Activated CD4-positive, alpha-beta T cell treated with anti-CD3 and anti-CD28 coated beads, Interleukin-2, Interleukin-4, amounts not matched to agents 100 ng/mL and 50 ng/mL, durations not matched to agents 16 hours and 8 hours (primary cell): ENCODE measurements around the gene COL20A1.

ENCODE experiments used
- DNase-seq: peaks from one replicate; pipeline ENCODE4 v3.0.0-alpha.2; 2020; ENCODE audit warnings: low spot score

Gene COL20A1

DNA sequence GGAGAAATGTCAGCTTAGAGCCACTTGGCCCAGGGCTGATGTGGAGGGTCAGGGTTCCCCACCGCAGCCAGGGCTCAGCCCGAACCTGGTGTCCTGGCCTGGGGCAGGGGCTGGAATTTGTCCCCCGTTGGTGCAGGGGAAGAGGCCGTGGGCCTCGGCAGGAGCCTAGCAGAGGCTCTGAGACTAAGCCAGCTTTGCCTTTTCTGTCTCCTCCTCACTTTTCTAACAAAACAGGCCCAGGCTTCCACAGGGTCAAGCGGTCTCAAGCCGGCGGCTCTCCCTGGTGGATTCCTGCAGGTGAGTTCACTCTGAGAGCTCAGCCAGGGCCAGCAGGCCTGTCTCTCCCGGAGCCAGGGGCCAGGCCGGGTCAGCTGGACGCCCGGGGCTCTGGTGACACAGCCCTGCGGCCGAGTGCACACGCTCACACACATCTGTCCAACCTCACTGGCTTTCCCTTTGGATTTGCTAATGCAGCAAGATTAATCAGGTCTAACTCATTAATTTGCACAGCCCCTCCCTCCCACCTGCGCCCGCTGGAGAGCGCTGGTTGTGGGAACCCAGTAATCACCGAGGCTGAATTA, 71.1 kb downstream of the COL20A1 start:
- no peak for DNase-seq

DNA sequence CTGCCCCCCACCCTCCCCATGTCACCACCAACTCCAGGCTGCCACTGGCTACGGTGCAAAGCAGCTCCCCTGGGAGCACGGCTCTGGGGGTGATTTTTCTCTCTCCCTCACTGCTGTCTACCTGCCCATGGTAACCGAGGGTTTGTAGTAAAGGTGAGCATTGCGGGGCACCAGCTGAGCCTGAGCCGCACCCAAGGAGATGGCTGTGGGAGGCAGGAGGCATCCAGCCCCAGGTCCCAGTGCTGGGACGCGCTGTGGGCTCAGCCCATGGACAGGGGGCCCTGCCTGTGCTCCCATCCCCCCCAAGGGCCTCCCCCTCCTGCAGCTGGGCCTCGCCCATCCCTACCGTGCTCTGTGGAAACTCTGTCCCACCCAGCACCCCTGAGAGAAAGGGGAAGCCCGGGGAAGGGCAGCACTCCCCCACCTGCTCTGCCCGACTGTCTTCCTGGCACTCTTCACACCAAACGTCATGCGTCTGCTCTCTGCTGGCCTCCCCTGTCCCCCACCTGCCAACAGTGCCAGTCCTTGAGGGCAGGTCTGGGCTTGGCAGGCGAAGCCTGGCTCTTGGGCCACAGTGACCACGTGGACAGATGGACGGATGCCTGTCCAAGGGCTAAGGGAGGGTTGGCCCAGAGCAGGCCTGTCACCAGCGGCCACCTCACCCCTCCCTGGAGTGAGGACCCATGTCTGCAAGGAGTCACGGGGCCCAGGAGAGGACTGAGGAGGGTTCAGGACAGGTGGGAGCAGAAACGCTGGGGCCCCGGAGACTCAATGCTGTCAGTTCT, 72.0 kb downstream of the COL20A1 start:
- no peak for DNase-seq

DNA sequence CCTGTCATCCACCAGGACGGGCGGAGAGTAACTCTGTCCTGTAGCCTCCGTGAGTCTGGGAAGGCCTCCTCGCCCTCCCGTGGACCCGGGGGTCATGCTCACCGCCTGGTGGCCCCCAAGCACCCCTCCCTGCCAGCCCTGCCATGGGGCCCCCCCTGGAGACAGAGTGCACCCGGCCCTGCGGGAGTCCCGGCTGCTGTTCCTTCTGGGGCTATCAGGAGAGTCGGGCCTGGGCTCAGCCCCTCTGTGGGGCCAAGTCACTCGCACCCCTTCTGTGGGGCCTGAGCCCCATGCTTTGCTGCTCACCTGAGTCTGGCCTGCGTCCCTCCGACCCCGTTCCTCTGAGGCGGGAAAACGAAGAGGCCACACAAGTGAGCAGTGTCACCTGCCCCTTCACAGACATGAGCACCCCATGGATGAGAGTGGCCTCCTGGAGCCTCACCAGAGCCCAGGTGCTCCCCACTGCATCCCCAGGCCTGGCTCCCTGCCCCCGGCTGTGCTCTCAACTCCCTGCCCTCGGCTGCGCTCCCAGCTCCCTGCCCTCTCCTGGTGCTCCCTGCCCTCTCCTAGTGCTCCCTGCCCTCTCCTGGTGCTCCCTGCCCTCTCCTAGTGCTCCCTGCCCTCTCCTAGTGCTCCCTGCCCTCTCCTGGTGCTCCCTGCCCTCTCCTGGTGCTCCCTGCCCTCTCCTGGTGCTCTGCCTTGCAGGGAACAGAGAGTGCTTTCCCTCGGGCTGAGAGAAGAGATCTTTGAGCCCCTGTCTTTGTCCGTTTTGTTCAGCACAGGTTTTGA, 72.8 kb downstream of the COL20A1 start:
- no peak for DNase-seq

DNA sequence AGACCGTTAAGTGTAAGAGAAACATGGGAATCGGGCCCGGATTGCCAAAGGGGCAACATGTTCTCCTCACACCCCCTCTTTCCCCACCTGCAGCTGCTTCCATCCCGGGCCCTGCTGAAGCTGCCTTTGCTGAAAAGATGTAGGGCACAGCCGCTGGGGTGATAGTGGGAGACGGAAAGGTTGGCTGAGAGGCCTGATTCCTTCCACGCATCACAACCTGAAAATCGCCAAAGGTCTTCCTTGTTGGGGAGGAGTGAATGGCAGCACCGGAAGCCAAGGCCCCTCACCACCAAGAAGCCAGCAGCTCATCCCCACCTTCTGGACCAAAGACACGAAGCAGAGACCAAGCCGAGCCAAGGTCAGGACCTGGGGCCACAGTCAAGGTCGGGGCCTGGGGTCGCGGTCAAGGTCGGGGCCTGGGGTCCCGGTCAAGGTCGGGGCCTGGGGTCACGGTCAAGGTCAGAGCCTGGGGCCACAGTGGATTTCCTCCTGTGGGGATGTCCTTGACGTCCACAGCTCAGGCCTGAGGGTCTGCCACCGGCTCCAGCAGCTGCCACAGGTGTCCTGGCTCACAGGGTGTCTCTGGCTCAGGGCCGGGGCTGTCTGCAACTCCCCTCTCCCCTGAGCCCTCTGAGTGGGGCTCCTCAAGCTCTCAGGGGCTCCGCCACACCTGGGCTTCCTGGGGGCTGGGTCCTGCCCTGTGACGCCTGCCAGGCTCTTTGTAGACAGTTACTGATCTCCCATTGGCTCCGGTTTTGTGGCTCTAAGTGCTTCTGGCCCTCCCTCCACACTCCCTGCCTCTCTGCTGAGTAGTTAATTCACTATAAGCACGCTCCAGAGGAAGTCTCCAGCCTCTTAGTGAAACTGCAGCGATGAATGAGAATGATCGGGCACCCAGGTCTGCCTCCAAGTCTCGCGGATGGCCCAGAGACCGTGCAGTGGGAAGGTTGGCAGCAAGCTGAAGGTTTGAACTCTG, 73.7 kb downstream of the COL20A1 start:
- no peak for DNase-seq

DNA sequence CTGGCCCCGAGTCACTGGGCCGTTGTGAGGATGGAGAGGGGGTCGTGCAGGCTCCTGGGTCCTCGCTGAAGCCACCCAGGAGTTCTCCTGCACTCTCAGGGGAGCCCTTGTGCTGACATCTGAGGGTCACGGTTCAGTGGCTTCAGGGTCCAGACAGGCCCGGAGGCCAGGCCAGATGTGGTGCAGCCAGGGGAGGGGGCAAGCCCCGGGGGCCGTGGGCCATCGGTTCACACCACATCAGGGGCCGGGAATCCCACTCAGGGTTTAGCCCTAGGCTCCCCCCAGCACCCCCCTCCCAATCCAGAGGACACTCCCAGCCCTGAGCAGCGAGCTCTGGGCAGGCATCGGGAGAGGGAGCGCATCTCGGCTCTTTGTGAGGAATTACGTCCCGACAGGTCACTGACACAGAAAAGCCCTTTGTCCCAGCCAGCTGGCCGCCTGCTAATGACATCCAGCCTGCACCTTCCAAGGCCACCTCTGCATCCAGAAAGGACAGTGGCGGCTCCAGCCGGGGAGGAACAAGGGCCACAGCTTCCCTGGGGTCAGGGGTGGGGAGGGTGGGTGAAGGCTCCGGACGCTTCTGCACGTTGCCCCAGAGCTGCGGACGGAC, 74.6 kb downstream of the COL20A1 start:
- DNase-seq: no peak

DNA sequence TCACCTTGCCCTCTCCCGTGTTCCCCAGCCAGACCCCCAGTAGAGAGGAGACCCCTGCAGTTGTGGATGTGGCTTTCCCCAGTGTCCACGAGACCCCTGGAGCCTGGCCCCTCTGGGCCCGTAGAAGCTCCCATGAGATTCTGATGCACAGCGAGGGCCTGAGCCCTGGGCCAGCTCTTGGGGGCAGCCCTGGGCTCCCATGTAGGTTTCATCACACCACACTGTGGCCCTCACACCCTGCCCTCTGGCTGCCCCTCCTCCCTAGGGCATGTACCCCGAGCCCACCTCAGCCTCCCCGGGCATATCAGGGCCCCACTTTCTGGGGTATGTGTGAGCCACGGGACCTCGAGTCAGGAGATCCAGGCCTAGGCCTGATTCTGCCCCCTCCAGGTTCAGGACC, 75.2 kb downstream of the COL20A1 start:
- no peak for DNase-seq

DNA sequence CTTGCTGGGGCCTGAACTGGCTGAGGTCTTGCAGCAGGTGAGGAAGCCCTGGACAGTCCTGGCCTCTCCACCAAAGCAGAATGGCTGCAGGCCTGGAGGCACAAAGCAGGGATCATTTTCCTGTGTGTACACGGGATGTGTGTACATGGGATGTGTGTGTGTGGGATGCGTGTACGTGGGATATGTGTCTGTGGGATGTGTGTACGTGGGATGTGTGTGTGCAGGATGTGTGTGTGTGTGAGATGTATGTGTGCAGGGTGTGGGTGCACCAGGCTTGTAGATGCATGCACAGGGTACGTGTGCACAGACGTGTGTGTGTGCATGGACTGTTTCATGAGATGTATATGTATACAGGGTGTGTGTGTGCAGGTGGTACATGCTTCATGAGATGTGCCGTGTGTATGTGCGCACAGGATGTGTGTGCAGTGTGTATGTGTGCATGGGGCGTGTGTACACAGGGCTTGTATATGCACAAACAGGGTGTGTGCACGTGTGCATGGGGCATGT, 76.1 kb downstream of the COL20A1 start:
- no peak for DNase-seq

DNA sequence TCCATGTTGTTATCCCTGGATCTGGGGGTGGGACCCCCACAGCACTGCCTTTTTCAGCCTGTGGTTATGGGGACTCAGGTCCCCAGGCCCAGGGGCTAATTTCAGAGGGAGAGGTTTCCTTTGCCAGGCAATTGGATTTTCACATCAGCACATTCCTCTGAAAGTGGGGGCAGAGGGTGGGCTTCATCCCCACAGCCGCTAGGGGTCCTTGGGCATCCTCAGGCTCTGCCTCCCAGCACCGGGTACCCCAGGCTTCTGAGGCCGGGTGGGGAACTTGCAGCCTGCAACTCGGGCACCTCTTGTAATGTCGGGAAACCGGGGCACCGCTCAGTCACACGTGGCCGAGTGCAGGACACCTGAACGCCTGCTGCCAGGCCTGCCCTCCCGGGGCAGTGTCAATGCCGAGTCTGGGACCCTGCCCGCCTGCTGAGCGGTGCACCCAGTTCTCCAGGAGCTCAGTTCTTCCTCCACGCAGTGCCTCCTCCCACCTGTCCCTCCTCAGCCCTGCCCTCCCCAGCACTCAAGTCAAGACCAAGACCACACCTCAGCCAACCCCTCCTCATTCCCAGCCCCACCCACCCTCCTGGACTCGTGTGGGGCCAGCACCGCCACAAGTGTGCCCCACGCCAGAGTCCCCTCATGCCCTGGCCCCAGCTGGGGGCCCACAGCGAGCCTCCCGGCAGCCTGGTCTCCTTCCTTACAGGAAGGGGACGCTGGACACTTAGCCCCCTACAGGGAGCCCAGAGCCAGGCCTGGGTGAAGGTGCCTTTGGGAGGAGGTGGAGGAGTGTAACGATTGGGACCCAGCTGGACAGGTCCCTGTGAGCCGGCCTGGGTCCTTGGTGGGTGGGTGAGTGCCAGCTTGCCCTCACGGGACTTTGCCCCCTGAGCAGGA, 77.0 kb downstream of the COL20A1 start:
- DNase-seq: no peak

DNA sequence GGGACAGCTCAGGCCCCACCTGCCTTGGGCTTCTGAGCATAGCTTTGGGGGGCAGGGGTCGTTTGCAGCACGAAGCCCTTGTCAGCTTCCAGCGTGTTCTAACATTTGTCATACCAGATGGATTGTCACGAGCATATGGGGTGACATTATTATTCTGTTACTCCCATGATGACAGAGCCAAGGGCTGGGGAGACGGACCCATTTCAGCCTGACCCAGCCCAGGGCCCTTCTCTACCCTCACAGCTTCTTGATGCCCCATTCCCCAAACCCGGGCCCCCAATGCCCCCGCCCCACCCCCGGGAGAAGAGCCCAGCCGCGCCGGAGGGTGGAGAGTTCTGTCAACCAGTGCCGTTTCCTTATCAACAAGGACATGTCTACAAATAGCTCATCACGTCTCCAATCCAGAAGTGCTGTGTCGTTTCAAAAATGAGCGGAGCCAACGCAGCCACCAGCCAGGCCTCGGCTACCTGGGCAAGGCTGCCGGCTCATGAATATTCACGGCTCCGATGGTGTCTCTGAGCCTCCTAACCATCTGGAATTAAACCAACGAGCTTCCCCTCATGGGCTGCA, 77.7 kb downstream of the COL20A1 start:
- DNase-seq: no peak

DNA sequence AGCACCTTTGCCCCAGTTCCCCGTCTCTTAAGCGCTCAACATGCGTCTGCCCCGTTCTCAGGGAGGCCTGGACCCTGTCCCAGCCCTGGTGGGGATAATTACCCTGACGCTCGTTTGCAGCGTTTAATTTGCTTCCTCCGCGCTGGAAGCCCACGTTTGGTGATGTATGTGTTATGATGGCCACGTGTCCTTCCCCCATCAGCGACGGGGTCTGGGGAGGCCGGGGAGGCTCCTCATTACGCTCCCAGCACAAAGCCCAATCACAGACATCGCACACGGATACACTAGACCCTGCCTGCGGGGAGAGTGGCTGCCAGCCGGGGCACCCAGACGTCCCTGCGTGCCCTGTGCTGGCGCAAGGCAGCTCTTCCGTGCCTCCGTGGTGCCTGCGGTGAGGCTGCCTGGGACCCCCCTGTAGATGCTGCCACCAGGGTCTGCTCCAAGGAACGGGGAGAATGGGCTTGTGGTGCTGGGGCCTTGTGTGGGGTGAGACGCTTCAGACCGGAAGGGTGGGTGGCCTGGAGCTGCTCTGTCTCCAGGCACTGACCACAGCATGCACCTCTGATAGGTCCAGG, 78.4 kb downstream of the COL20A1 start:
- no peak for DNase-seq

DNA sequence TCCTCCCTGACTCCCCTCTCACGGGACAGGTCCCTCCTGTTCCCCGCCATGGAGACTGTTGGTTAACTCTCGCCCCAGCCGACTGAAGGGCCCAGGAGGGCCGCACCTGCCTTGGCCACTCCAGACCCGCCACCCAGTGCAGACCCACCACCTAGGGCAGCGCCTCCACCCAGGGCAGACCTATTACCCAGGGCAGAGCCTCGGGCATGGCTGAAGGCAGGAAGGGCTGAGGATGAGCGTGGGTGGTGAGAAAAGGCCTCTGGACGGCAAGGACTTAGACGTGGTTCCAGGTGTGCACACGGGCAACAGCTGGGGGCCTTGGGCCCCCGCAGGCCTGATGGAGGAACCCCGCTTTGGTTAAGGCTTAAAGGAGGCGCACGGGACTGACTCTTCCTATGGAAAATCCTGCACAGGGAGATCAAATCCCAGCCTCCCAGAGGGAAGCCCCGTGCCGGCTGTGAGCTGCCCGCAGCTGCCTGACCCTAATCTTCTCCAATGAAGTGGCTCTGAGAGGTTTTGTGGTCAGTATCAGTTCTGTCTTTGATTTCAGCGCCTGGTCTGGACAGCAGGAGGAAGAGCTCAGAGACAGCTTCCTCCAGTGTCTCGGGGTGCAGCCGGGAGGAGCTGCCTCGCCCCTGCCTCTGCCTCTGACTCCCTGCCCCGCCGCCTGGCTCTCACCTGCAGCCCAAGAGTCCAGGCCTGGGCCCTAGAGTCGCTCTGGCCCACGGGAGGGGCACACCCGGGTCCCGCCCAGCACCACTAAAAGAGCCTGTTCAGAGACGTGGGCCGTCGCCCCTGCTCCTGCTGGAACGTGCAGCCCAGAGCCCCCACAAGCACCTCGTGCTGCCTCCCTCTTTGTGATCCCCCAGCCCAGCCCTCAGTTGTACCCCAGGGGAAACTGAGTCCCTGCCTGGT, 80.2 kb downstream of the COL20A1 start:
- DNase-seq: no peak

DNA sequence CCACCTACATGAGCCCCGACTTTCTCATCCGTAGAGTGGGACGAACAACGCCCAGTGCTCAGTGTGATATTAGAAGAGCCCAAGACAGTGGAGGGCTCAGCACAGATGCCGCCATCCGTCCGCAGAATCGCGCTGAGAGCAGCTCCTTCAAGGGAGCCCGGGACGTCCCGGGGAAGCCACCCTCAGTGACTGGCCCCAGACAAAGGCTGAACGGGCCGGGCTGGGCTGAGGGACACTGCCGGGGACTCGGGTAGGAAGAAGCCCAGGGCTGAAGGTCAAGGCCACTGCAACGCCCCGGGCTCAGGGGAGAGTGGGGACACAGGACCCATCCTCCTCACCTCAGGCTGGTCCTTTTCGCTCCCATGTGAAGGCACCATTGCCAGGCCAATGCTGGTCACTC, 81.0 kb downstream of the COL20A1 start:
- DNase-seq: no peak

DNA sequence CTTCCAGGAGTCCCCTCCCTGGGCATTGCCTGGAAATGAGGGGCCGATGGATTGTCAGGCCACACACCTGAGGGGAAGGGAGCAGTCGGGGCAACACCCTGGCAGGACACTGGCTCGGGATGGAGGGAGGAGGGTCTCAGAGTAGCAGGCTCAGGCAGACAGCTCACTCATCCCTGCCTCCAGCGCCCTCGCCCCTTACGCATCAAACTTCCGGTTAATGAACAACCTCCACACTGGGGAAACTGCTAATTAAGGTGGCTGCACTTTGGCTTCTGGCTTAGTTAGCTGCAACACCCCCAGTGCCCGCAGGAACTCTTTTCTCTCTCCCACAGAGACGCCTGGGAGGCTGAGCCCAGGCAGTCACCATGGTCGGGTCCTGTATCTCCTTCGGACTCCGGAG, 81.5 kb downstream of the COL20A1 start:
- no peak for DNase-seq

DNA sequence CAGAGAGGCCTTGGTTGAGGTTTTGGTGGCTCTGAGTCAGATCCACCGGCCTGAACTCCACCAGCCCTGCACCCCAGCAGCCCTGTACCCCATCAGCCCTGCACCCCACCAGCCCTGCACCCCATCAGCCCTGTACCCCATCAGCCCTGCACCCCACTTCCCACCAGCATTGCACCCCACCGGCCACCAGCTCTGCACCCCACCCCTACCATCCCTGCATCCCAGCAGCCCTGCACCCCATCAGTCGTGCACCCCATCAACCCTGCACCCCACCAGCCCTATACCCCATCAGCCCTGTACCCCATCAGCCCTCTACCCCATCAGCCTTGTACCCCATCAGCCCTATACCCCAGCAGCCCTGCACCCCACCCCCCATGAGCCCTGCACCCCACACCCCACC, 82.5 kb downstream of the COL20A1 start:
- DNase-seq: no peak

DNA sequence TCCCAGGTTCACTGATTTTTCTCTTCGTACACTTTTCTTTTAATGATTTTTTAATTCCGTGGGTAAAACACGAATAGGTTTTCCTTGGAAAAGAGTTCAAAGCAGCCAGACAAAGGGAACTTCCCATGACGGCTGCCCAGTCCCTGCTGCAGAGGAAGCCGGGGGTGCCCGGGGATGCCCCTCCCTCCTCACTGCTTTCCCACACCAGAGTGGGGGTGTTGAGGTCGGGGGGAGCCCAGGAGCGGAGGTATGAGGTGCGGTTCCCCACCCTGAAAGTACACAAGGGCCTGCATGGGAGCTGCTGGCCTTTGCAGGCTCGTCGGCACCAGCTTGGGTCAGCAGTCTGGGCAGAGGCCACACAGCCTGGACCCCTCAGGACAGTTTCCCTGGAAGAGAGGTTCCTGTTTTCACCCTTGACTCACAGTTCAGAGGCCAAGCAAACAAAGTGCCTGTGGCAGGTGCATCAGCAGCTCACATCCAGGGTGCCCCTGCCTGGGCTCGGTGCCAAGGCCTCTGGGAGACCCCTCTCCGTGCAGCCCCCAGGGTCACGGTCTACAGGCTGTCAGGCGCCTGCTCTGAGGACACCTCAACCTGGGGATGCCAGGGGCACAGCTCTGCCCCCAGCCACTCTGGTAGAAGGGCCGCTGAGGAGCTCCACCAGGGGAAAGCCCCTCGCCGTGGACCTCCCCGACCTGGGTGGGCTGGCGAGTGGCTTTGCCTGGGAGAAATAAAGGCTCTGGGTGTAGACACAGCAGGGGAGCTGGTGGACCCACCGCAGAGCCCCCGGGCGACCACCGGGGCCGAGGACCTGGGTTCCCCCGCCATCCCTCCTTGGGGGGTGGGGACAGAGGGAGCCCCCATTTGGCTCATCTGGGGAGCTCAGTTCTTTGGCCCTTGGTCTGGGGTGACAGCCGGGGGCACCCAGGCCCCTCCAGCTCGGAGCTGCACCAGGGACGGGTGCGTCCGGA, 83.6 kb downstream of the COL20A1 start:
- DNase-seq: no peak

DNA sequence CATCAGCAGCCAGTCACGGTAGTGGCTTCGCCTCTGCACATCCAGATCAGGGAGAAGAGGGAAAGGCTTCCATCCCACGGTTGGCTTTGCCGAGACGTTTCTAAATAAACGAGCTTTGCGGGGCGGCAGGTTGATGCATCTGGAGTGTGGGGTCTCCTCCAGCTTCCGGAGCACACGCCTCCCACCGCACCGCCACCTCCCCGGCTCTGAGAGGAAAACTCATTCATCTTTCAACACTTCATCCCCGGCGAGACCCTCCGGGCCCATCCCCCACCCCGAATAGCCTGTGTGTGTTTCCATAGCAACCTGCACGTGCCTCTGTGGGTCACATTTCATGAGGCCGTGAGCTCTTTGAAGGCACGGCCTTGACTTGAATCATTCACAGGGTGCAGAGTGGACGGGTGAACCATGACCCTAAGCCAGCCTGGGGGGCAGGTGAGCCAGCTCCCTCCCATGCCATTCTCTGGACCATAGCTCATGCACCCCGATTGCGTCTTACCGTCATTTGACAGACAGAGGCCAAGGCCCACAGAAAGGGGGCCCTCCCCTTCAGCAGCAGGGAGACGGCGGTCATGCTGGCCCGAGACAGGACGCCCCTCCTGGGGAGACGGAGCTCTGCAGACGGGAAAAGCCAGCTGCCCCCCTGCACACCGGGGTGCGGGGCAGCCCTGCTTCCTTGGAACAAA, 84.4 kb downstream of the COL20A1 start:
- no peak for DNase-seq

DNA sequence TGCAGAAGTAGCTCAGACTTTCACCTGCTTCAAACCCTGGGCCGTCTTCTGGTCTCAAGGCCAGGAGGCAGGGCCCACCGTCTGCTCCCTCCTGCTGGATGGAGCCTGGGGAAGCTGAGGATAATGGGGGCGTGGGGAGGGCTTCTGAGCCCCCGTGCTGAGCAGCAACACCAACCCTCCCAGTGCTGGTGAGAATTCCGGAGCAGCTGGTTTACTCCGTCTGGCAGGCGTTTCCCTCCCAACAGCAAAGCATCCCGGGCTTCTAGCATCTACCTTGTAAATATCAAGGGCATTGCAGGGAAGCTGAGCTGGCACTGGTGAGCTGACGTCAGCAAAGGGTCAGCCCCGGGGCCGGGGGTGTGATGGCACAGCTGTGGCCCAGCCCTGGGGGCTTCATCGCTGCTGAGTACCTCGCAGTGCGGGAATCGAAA, 85.0 kb downstream of the COL20A1 start:
- DNase-seq: no peak
